GM21786 (cell line): ENCODE data around the gene FAM161B.
"Not testable (repeated sequence)": the region's sequence is repeated elsewhere in the genome, so short reads cannot be mapped to it uniquely, and the experiment has no call there.

ENCODE experiments used
- ATAC-seq: cut with Tn5 transposase; IDR thresholded peaks from one replicate; pipeline ENCODE4 v1.9.1; 2021; ENCODE audit not compliant: unreplicated experiment

FAM161B gene

DNA sequence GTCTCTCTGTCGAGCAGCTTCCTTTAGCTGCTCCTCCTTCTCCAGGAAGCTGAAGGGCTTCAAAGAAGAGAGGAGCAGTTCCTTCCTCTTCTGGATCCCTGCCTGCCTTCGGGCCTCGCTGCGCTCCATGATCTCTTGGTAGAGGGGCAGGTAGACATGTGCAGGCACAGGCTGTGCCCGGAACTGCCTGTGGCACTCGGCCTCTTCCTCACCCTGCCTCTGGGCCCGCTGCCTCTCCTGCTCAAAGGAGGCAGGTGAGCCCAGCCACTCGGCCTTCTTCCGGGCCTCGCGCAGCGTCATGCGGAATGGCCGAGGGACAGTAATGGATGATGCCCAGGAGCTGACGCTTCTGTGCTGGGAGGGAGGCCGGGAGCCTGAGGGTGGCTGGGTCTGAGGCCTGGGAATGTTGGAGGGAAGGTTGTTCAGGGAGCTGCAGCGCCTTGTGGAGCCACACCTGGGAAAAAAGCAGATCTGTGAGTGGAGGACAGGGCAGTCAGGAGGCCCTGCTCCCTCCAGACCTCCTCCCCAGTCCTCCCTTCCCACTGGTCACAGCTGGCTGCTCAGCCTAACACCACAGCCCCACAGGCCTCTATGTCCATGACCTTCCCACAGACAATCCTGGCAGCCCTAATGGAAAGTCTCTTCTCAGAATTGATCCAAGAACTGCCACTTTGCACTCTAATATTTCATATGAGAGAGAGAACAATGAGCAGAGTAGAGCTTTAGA lies 5.3 kb downstream of the FAM161B start:
- ATAC-seq = no peak

DNA sequence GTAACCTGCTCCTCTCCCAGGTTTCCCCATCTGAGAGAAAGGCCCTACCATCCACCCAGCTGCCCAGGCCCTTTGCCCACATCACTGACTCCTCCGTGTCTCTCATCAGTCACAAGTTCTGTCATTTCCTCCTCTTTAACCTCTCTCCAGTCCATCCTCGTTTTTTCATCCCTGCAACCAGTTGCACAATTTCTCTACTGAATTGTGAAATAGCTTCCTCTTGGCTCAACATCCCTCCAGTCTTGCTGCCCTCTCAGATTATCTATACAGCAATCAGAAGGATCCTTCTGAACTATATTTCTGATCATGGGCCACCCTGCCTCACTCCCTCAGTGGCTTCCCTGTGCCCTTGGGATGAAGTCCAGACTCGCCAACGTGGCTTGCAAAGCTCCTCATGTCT lies 6.8 kb downstream of the FAM161B start:
- ATAC-seq = no peak

DNA sequence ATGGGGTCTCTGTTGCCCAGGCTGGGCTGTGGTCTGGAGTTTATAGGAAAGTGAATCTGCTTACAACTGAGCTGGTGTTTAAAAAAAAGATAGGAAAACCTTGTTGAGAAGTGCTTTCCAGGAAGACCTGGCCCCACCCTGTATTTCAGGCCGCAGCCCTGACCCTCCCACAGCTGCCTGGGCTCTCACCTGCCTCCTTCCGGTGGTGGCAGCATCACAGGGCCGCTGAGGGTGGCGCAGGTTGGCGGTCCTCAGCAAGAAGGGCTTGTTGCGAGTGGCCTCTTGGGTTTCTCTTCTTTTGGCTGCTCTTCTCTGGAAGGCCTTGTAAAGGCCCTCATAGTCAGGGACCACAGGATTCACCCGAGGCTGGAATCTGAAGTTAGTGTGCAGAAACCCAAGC lies 7.7 kb downstream of the FAM161B start:
- no peak for ATAC-seq

DNA sequence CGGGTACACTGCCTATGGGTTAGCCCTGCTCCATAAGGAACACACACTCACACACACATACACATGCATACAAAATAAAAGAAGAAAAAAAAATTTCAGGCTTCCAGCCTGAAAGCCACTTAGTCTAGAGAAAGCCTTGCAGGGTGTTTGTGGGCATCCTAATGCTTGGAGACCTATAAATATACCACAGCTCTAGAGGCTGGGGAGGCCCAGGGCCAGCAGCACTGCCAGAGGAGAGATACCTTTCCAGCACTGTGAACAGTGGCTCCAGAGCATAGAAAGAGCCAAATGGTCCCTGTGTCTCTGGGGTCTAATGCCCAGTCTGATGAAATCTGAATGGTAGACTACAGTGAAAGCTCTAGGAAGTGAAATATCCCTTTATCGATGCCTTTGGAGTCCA lies 12.9 kb downstream of the FAM161B start:
- ATAC-seq = no peak

DNA sequence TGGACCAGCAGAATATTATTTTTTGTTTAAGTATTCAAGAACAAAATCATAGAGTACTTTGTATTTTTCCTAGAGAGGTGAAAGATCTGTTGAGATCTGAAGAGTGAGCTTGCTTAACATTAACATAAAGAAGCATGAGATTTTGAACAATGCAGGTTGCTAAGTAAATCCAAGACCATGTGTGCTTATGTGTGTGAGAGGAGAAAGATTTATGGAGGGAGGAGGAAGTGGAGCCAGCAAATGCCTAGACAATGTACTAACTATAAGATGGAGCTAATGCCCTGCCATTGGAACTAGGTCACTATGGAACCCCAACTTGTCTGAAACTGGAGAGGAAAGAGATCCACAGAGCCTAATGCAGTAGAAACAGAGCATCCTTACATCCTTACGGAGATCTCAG lies 13.3 kb downstream of the FAM161B start:
- ATAC-seq = no peak

DNA sequence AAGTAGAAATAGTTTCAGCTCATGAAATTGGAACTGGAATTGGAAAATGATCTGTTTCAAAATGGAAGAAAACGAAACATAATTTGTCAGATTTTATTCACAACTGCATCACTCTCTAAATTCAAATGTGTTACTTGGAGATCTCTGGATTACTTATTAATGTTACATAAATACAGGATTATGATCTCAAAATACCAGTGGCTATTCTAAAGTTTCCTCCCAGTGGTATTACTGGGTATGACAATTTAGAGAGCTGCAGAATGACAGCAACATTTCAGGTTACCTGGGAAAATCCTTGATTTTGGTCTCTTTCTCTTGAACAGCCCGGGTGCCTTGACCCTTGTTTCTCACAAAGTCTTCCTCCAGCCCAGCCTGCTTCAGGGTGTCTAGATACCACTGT lies 14.2 kb downstream of the FAM161B start:
- ATAC-seq = no peak

DNA sequence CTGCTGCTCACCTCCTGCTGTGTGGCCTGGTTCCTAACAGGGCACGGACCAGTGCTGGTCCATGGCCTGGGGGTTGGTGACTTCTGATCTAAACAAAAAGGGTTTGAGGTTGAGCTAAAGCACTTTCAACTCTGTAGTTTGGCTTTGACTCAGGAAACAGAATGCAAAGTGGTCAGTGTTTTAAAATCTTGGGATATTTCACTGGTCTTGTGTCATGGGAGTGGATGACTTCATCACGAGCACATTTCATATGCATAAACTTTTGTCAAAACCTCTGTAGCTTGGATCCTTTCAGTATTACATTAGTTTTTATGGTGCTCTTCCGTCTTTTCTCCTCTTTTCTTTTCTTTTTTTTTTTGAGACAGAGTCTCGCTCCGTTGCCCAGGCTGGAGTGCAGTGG lies 25.6 kb downstream of the FAM161B start:
- no peak for ATAC-seq

DNA sequence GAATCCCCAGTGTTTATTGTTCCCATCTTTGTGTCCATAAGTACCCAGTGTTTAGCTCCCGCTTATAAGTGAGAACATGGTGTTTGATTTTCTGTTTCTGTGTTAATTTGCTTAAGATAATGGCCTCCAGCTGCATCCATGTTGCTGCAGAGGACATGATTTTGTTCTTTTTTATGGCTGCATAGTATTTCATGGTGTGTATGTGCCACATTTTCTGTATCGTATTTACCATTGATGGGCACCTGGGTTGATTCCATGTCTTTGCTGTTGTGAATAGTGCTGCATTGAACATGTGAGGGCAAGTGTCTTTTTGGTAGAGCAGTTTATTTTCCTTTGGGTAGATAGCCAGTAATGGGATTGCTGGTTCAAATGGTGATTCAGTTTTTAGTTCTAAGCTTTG lies 30.4 kb downstream of the FAM161B start:
- ATAC-seq = not testable (repeated sequence)

DNA sequence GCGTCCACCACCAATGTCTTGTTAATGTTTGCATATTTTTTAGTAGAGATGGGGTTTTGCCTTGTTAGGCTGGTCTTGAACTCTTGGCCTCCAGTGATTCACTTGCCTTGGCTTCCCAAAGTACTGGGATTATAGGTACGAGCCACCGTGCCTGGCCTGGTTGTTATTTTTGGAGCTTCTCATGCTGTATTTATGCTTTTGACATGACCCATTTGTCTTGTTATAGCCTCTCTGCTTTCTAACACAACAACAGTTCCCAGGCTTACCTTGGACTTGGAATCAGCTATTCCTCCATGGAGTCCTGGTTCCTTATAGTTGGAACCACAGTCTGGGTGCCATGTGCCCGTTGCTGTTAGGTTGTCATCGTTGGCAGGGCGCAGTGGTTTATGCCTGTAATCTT lies 33.6 kb downstream of the FAM161B start:
- ATAC-seq = no peak

DNA sequence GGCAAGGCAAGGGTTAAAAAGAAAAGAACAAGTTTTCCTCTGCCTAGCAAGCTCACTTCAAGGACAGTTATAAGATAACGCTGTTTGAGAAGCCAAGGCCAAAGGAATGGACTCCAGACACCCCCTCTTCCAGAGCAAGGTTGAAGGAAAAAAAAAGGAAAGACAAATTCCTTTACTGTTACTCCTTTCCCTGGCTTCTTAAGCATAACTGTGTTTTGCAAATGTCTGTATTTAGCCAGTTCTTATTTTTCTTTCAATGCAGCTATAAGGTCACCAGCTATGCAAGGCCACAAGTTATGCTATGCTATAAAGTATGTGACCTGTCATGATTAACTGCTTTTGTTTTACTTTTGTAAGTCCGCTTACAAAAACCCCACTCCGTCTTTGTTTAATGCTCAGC lies 36.6 kb downstream of the FAM161B start:
- ATAC-seq = no peak

DNA sequence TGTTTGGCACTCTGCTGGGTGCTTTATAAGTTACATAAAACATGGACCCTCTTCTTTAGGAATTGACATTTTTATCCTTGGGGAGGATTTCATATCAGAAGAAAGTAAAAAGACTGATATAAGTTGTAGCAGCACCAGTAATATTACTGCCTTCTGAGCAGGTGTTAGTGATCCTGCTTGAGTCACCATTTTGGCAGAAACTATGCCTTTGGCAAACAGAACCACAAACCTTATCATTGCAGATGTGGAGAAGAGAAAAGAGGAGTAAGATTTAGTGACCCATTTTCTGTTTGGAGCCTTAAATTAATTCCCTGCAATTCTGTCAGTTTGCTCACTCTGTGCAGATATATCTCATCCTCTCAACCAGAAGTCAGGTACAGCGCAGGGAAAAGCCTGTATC lies 40.2 kb downstream of the FAM161B start:
- ATAC-seq = no peak

DNA sequence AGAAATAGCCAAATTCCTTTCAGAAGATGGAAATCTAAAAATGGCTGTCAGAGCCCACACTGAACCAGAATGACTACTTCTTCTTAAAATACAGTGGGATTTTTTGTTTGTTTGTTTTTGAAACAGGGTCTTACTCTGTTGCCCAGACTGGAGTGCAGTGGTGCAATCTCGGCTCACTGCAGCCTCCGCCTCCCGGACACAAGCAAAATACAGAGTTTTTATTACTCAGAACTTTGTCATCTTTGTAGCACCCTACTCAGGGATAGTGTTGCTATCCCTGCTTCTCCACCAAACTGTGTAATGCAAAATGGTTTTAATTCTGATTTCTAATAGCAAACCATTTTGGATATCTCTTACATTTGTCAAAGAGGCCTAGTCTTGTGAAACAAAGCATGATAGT lies 46.9 kb downstream of the FAM161B start:
- ATAC-seq = no peak

DNA sequence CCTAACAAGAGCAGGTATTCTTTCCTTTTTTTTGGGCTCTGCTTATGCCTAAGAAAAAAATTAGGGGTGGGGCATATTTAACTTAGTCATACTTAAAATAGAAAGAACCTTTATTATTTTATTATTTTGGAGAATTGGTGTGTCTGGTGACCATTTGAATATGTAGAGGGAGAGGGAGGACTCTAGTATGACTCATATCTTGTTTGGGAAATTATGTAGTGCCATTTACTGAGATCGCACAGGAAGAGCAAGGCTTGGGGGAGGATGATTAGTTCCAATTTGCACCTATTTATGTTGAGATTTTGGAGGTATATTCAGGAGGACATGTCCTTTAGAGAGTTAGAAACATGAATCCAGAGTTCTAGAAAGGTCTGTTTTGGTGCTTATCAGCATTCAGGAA lies 53.4 kb downstream of the FAM161B start:
- no peak for ATAC-seq

DNA sequence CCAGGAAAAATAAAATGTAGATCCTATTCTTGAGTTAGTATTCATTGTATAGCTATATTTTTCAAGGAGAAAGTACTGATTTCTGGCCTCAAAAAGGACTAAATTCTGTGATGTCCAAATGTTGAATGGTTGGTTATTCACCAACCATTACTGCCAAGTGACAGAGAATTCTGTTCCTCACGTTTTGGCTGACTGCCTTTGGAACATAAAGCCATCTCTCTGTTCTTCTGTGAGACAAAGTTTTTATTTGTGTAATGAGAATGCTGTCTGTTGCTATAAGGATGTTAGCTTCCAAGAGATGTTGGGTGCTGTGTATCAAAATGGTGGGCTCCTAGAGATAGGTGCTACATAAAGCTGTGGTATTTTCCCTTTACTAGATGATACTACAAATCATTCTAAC lies 54.0 kb downstream of the FAM161B start:
- ATAC-seq = no peak

DNA sequence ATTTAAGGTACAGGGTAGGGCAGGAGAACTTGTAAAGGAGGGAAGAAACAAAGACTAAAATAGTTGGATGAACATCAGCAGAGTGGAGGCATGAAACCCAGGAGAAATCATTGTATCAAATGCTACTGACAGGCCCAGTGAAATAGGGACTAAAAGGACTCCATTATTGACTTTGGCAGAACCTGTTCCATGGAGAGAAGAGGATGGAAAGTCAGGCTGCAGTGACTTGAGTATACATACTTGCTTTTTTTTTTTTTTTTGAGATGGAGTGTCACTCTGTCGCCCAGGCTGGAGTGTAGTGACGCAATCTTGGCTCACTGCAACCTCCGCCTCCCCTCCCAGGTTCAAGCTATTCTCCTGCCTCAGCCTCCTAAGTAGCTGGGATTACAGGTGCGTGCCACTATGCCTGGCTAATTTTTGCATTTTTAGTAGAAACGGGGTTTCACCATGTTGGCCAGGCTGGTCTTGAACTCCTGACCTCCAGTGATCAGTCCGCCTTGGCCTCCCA lies 55.7 kb downstream of the FAM161B start:
- ATAC-seq = not testable (repeated sequence)

DNA sequence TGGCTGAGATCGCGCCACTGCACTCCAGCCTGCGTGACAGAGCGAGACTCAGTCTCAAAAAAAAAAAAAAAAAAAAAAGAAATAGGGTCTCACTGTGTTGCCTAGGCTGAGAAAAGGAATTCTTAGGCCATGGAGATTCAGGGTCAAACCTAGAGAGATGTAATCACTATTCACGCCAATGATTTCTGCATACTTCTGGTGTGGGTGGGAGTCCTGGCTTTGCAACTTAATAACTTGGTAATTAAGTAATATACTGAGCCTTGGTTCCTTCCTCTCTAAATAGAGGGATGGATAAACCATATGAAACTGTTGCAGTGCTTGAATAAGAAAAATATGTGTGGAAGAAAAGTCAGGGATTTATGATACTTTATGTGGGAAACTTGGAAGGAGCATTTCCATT lies 60.5 kb downstream of the FAM161B start:
- no peak for ATAC-seq

DNA sequence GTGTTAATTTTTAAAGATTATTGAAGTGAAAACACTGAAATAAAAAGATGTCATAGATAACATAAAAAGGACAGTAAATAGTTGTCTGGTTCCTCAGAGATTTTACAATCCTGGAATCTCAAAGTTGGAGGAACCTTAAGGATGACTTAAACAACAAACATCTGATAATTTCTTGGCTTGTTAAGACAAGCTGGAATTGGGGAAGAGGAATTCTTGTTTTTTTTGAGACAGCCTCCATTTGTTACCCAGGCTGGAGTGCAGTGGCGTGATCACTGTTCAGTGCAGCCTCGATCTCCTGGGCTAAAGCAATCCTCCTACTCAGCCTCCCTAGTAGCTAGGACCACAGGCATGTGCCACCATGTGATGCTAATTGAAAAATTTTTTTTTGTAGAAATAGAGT lies 60.9 kb downstream of the FAM161B start:
- ATAC-seq = no peak

DNA sequence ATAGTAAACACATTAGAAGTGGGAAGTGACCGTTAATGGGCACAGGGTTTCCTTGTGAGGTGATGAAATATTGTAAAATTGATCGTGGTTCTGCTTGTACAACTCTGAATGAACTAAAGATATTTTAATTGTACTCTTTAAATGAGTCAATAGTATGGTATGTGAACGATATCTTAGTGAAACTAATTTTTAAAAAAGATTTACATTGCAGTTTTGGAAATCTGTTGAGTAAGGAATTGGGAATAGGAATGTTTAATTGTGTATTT lies 61.5 kb downstream of the FAM161B start:
- no peak for ATAC-seq

DNA sequence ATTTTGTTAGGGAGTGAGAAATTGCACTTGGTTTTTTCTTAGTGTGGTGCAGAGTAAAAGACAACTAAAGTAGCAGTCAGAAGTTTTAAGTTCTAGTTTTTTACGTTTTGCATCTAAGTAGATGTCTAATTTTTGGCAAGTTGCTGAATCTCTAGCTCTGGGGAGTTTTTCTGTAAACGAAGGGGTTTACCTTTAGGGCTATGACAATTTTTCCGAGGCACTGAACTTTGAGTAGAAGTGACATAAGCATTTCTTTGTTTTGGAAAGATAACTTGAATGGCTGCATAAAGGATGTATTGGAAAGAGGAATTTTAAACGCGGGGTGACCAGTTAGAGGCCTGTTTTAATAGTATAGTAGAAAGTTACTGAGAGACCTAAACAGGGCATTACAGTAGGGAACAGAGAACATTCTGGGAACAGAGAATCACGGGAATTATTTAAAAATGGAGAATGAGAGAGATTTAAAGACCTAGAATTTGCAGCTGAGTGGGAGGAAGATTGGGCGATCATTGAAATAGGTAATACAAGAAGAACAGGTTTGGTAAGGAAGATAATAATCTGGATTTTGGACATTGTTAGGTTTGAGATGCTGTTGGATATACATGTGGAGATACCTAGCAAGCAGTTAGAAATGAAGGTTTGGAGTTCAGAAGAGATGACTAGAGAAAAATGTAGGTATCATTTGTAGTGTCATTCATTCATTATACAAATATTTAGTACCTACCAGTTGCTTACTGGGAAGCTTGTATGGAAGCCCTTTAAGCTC lies 62.0 kb downstream of the FAM161B start:
- ATAC-seq = no peak

DNA sequence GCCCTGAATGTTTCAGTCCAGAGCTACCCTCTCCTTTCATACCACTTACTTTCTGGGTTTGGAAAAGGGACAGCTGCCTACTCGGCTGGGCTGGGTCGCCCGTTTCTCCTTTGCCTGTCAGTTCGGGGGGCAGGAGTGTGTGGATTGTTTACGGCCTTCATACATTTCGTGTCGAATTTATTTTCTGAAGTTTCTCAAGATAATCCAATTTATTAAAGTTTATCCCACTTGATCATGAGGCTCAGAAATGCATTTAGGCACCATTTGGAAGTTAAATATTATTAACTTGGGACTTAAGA lies 62.6 kb downstream of the FAM161B start:
- ATAC-seq = no peak

DNA sequence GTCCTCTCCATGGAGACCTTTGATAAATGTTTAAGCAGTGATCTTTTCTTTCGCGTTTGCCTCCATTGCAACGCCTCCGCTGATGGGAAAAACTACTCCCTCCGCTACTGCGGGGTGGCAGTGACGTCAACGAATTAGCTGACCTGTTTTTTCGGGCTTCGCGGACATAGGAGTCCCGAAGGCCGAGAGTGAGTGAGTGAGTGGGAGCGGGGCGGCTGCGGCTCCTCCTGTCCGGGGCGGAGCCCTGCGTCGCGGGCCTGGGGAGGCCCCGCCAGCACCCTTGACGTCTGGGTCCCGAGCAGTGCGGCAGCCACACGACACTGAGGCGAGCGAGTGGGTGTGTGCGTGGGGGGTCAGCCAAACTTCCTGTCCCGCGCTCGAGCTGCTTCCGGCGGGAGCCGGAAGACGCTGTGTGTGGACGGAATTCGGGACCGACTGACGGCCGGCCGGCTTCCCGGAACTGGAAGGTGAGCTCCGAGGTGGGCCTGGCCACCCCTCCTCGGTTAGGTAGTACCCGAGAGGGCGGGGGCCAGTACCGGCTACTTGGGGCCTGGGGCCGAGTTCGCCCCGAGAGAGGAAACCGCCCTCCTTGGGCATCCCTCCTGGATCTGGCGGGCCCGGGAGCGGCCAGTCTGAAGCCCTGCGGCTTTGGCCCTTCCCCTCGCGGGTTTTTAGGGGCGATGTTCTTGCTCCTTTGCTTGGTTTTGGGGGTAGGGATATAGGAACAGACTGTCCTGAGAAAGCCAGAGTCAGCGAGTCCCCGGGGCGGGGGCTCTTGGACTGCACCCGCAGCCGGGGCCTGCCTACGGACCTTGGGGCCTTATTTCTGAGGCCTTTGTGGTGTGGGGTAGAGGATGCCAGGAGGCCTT lies 63.2 kb downstream of the FAM161B start, which contains the start of gene ZNF410:
Gene ZNF410 (plus strand): TSS at position 411 of the 869 bp plus-strand sequence. CDS start 5,317 bp downstream, outside the sequence.
- ATAC-seq = peak; percentile 90
